ENCODE measurements around the gene CPXM1.

- TF ChIP-seq CTCF (conservative IDR thresholded peaks at IDR 0.05; ENCODE audit: low read depth, low read length) (no peak), EZH2 (IDR thresholded peaks at IDR 0.05; ENCODE audit: low read length, unreplicated experiment) (no peak), EZH2phosphoT487 (IDR thresholded peaks at IDR 0.05; ENCODE audit: borderline replicate concordance, low read length) (no peak)
These were observed 51.7 kb downstream of the CPXM1 start for GRCh38 chr20:2748551-2749342.
